Fibroblast of mammary gland (primary cell): ENCODE results near the gene CNKSR1.

Source experiments
- DNase-seq: peaks from one replicate; pipeline ENCODE4 v3.0.0-alpha.2; 2010; ENCODE audit warnings: low read depth
- H3K4me3 ChIP-seq: 2 replicates; pipeline ENCODE4 v1.5.1; 2011; ENCODE audit warnings: low read depth, mild to moderate bottlenecking, low read length, moderate library complexity; ENCODE audit not compliant: control insufficient read depth
- CTCF ChIP-seq: conservative IDR thresholded peaks from 2 replicates; pipeline ENCODE4 v1.5.1; 2011; ENCODE audit warnings: low read depth, low read length, inconsistent platforms; ENCODE audit not compliant: control insufficient read depth, insufficient read depth

Gene CNKSR1

DNA sequence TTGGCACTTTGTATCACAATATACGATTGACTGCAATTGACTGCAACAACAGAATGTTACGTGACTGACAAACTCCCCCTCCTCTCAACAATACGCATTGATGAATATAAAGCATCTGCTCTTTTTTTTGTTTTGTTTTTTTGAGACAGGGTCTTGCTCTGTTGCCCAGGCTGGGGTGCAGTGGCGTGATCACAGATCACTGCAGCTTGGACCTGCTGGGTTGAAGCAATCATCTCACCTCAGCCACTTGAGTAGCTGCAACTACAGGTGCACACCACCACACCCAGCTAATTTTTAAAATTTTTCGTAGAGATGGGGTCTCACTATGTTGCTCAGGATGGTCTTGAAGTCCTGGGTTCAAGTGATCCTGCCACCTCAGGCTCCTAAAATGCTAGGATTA, 35.4 kb downstream of the CNKSR1 start:
- H3K4me3 ChIP-seq = no peak overlapping the region
- no peak for DNase-seq
- TF ChIP-seq CTCF = no peak

DNA sequence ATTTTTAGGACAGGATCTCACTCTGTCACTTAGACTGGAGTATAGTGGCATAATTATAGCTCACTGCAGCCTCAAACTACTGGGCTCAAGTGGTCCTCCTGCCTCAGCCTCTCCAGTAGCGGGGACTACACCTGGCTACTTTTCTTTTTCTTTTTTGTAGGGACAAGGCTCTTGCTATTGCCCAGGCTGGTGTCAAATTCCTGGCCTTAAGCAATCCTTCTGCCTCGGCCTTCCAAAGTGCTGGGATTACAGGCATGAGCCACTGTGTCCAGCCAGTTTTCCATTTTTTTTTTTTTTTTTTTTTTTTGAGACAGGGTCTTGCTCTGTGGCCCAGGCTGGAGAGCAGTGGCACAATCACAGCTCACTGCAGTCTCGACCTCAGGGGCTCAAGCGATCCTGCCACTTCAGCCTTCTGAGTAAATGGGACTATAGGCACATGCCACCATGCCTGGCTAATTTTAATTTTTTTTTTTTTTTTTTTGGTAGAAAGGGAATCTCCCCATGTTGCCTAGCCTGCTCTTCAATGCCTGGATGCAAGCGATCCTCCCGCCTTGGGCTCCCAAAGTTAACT, 36.1 kb downstream of the CNKSR1 start:
- H3K4me3 ChIP-seq = no peak overlapping the region
- no peak for TF ChIP-seq CTCF
- no peak for DNase-seq

GRCh38 chr1:26215246-26215645, 38.0 kb downstream of the CNKSR1 start:
- no peak for DNase-seq
- H3K4me3 ChIP-seq = no peak overlapping the region
- no peak for TF ChIP-seq CTCF

- H3K4me3 ChIP-seq = no peak overlapping the region
- no peak for DNase-seq
- TF ChIP-seq CTCF = no peak
These were observed 41.7 kb downstream of the CNKSR1 start for GRCh38 chr1:26218906-26219494.

DNA sequence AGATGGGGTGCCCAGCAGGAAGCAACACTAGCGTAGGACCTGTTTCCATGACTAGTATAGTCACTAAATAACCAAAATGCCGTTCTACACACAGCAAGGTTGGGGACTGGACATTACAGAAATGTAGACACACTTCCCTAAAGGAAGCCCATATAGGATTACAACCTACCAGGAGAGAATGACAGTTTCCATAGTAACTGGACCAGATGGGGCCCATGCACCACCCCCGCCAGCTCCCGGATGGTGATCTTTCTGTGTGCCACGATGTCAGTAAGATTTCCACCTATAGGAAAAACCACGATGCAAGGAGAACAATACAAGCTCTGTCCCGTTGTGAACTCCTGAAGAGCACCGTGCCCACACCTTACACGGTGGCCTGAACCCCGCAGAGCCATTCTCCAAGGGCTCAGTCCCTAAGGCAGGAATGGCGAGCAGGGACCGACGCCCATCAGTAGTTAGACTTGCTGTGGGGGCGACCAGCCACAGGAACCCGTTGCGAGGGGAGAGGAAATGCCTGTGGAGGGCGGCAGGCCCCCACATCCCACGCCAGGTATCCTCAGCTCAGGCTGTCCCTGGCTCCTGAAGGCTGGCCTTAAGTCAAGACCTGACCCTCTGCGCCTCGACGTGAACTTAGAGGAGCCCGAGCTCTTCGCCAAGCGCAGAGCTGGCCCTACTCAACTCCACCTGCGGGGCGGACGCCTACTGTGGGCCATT, 43.1 kb downstream of the CNKSR1 start:
- no peak overlapping the region for H3K4me3 ChIP-seq
- no peak for DNase-seq
- TF ChIP-seq CTCF = no peak

GRCh38 chr1:26221094-26221493, 43.8 kb downstream of the CNKSR1 start:
- no peak overlapping the region for H3K4me3 ChIP-seq
- TF ChIP-seq CTCF = no peak
- DNase-seq = peak; percentile 23
